Breast epithelium (tissue), 4 donors: ENCODE measurements around the gene RICTOR. TPM values are rescaled to one million over a fixed set of nuclear protein-coding genes. Genes with fewer than 3 reads are reported as not detected.

Experiments
- DNase-seq, 2 donors: peaks; one replicate each; pipeline ENCODE4 v3.0.0-alpha.2; 2019; ENCODE audit warnings: low spot score in 2 of 2
- H3K27ac ChIP-seq, 2 donors: fragments of 200-600 bp; sonication (generic) in 1 of 2; one replicate each; pipeline ENCODE4 v1.5.1; 2016 to 2019; ENCODE audit warnings: mild to moderate bottlenecking in 1 of 2
- H3K27me3 ChIP-seq, 2 donors: fragments of 200-600 bp; sonication (generic) in 1 of 2; one replicate each; pipeline versions ENCODE4 v1.5.1 to v1.6.0; 2017 to 2019; ENCODE audit warnings: control low read depth in 1 of 2, mild to moderate bottlenecking in 1 of 2
- H3K36me3 ChIP-seq: fragments of 200-600 bp; one replicate; pipeline ENCODE4 v1.5.1; 2019
- H3K4me1 ChIP-seq, 2 donors: fragments of 200-600 bp; sonication (generic); one replicate each; pipeline ENCODE4 v1.5.1; 2016 to 2019; ENCODE audit warnings: control low read depth in 1 of 2
- H3K4me3 ChIP-seq, 3 donors: fragments of 200-600 bp; sonication (generic); 1 replicate in 2 of 3; 2 replicates in 1 of 3; pipeline ENCODE4 v1.5.1; 2016 to 2019; ENCODE audit warnings: mild to moderate bottlenecking in 3 of 3, moderate library complexity in 2 of 3
- H3K9me3 ChIP-seq, 2 donors: fragments of 200-600 bp; sonication (generic) in 1 of 2; one replicate each; pipeline ENCODE4 v1.5.1; 2016 to 2019; ENCODE audit warnings: control low read depth in 1 of 2
- CTCF ChIP-seq, 3 donors: fragments of 450-650 bp; IDR thresholded peaks; one replicate each; pipeline ENCODE4 v1.5.1; 2016 to 2017; ENCODE audit warnings: antibody characterized with exemption in 3 of 3, mild to moderate bottlenecking in 3 of 3, moderate library complexity in 3 of 3
- POLR2A ChIP-seq: fragments of 450-650 bp; IDR thresholded peaks from one replicate; pipeline ENCODE4 v1.6.1; 2016; ENCODE audit warnings: antibody characterized with exemption, mild to moderate bottlenecking, moderate library complexity
- POLR2AphosphoS5 ChIP-seq, 3 donors: sonication (generic); formaldehyde crosslinking; IDR thresholded peaks; one replicate each; pipeline ENCODE4 v1.6.1; 2017; ENCODE audit warnings: antibody characterized with exemption in 3 of 3
- intact Hi-C: fragments of 100-400 bp; cut with DNase I; formaldehyde crosslinking; loops from one replicate; pipeline ENCODE4 v1.15.1; 2023; ENCODE audit warnings: low total_unique reads
- total RNA-seq, 3 donors: library from RNA; depleted of rRNA; stranded (reverse); fragments of >200 nt; gene quantifications; one replicate each; pipeline ENCODE4 v1.1.0, GENCODE V29; 2016

RICTOR gene
- total RNA-seq, 3 donors from 2014 or later = 39.0 to 79.2 (median 58.7) TPM

DNA sequence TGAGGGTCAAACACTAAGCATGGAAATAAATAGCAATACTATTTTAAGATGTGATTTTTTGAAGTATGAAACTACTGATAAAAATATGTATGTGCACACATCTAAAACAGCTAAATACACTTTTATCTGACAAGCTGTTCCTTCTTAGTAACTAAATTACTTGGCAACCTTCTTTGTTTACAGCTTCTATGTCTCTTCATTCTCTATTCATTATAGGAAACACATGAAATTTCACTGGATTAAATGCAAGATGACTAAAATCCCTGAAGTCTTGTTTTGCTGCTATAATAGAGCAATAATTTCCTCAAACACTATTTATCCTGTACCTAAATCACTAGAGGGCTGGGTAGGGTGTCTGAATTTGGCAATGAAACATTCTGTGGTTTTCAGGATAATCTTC is 11.7 kb downstream of the RICTOR start:
- H3K9me3 ChIP-seq = no peaks in the 10 kb centered on the region
- no peaks in the 10 kb centered on the region for H3K27me3 ChIP-seq
- no peaks in the 10 kb centered on the region for H3K4me1 ChIP-seq
- H3K4me3 ChIP-seq = no peak overlapping the region
- DNase-seq = no peak
- intact Hi-C loops = no loop called here
- no peaks in the 10 kb centered on the region for H3K36me3 ChIP-seq
- TF ChIP-seq POLR2AphosphoS5 (IDR thresholded peaks at IDR 0.05) = no peak
- TF ChIP-seq POLR2A = no peak
- no peak for TF ChIP-seq CTCF (IDR thresholded peaks at IDR 0.05)
- H3K27ac ChIP-seq = no peak overlapping the region

GRCh38 chr5:39062104-39062503 is 12.1 kb downstream of the RICTOR start:
- Histone ChIP-seq H3K4me3 (no peak overlapping the region), H3K4me1 (no peaks in the 10 kb centered on the region), H3K27me3 (no peaks in the 10 kb centered on the region), H3K9me3 (no peaks in the 10 kb centered on the region), H3K27ac (no peak overlapping the region), H3K36me3 (no peaks in the 10 kb centered on the region)
- intact Hi-C loops = no loop called here
- no peak for DNase-seq
- no peak for TF ChIP-seq POLR2A

GRCh38 chr5:39059064-39059463 is 15.1 kb downstream of the RICTOR start:
- TF ChIP-seq POLR2AphosphoS5 (IDR thresholded peaks at IDR 0.05) (no peak), CTCF (IDR thresholded peaks at IDR 0.05) (no peak), POLR2A (no peak)
- Histone ChIP-seq H3K27ac (no peak overlapping the region), H3K27me3 (no peaks in the 10 kb centered on the region), H3K36me3 (no peaks in the 10 kb centered on the region), H3K4me3 (no peak overlapping the region), H3K9me3 (no peaks in the 10 kb centered on the region), H3K4me1 (no peaks in the 10 kb centered on the region)
- intact Hi-C loops = no loop called here
- DNase-seq = no peak

GRCh38 chr5:39058178-39058921 is 15.8 kb downstream of the RICTOR start:
- no peaks in the 10 kb centered on the region for H3K27me3 ChIP-seq
- intact Hi-C loops = no loop called here
- H3K4me3 ChIP-seq = peak overlapping the region in 2 of 3 donors; percentile 5 to 24
- TF ChIP-seq POLR2AphosphoS5 (IDR thresholded peaks at IDR 0.05) = no peak
- no peak for TF ChIP-seq CTCF (IDR thresholded peaks at IDR 0.05)
- no peak for TF ChIP-seq POLR2A
- no peak for DNase-seq
- H3K9me3 ChIP-seq = no peaks in the 10 kb centered on the region
- no peaks in the 10 kb centered on the region for H3K36me3 ChIP-seq
- no peaks in the 10 kb centered on the region for H3K4me1 ChIP-seq
- peak overlapping the region in 1 of 2 donors; percentile 4 for H3K27ac ChIP-seq

- TF ChIP-seq CTCF (IDR thresholded peaks at IDR 0.05) = no peak
- TF ChIP-seq POLR2A = no peak
- no peak for TF ChIP-seq POLR2AphosphoS5 (IDR thresholded peaks at IDR 0.05)
- Histone ChIP-seq H3K4me1 (no peaks in the 10 kb centered on the region), H3K9me3 (no peaks in the 10 kb centered on the region), H3K4me3 (peak overlapping the region in 2 of 3 donors; percentile 5 to 24), H3K27me3 (no peaks in the 10 kb centered on the region), H3K36me3 (no peaks in the 10 kb centered on the region), H3K27ac (peak overlapping the region in 1 of 2 donors; percentile 4)
- DNase-seq = no peak
- intact Hi-C loops = no loop called here
Observed at GRCh38 chr5:39057734-39058133, 16.5 kb downstream of the RICTOR start.
